Ovary (tissue), 9 donors: ENCODE data around the gene MEGF10. TPM values are rescaled to one million over a fixed set of nuclear protein-coding genes. Genes with fewer than 3 reads are reported as not detected.
"Not testable (repeated sequence)": the region's sequence is repeated elsewhere in the genome, so short reads cannot be mapped to it uniquely, and the experiment has no call there.

ENCODE experiments used
- DNase-seq, 5 donors: peaks; one replicate each; pipeline ENCODE4 v3.0.0-alpha.2; 2019 to 2020
- H3K27ac ChIP-seq, 2 donors: fragments of 200-600 bp; one replicate each; pipeline versions ENCODE4 v1.5.1 to v1.8.0; 2019 to 2022
- H3K27me3 ChIP-seq: fragments of 200-600 bp; one replicate; pipeline ENCODE4 v1.8.0; 2022
- H3K36me3 ChIP-seq: fragments of 200-600 bp; sonication (generic); one replicate; pipeline ENCODE4 v1.5.1; 2019
- H3K4me1 ChIP-seq: one replicate; pipeline ENCODE4 v1.8.1; 2013; ENCODE audit warnings: mild to moderate bottlenecking, moderate library complexity; ENCODE audit not compliant: insufficient read depth
- H3K4me3 ChIP-seq: fragments of 200-600 bp; sonication (generic); one replicate; pipeline ENCODE4 v1.5.1; 2017
- H3K9me3 ChIP-seq, 2 donors: fragments of 200-600 bp in 1 of 2; sonication (generic) in 1 of 2; one replicate each; pipeline versions ENCODE4 v1.5.1 to v1.8.1; 2013 to 2019; ENCODE audit warnings: mild to moderate bottlenecking in 1 of 2, moderate library complexity in 1 of 2
- CTCF ChIP-seq, 3 donors: fragments of 450-650 bp in 2 of 3; fragments of 200-600 bp in 1 of 3; IDR thresholded peaks; one replicate each; pipeline versions ENCODE4 v1.5.1 to v1.8.0; 2016 to 2022; ENCODE audit warnings: antibody characterized with exemption in 3 of 3, mild to moderate bottlenecking in 1 of 3
- EP300 ChIP-seq: sonication (generic); formaldehyde crosslinking; IDR thresholded peaks from one replicate; pipeline ENCODE4 v1.6.1; 2017; ENCODE audit warnings: antibody characterized with exemption
- POLR2A ChIP-seq: fragments of 450-650 bp; IDR thresholded peaks from one replicate; pipeline ENCODE4 v1.6.1; 2017; ENCODE audit warnings: antibody characterized with exemption, mild to moderate bottlenecking, moderate library complexity
- WGBS, 3 donors: extraction: QIAGEN DNeasy Blood & Tissue Kit in 1 of 3; methylation state at CpG; one replicate each; pipeline versions ENCODE4 v1.1.5 to v1.1.7; 2013 to 2017; 5-methylcytosine and 5-hydroxymethylcytosine counted together
- intact Hi-C, 4 donors: fragments of 100-400 bp; cut with DNase I; formaldehyde crosslinking; loops; one replicate each; pipeline versions ENCODE4 v1.11.0 to v1.15.1; 2022 to 2023
- polyA plus RNA-seq, 2 donors: library from polyadenylated mRNA; stranded (reverse); fragments of 200-250 nt in 1 of 2; fragments of 350-450 nt in 1 of 2; fragmentation: Illumina TruSeq in 1 of 2; extraction: RNeasy Lipid Tissue Mini Kit (QIAGEN cat#74804) in 1 of 2; gene quantifications; one replicate each; pipeline ENCODE4 v1.2.3, GENCODE V29; 2013 to 2014
- total RNA-seq, 7 donors: library from RNA; depleted of rRNA in 2 of 7; stranded (reverse); fragments of >200 nt in 2 of 7; fragmentation: NEBNext Ultra II Directional in 3 of 7; extraction: Animal tissue kit (Norgen Biotek cat#: 25700) in 3 of 7; gene quantifications; one replicate each; pipeline versions ENCODE4 v1.1.0 to v1.2.4, GENCODE V29; 2016 to 2023
- donor health status: DM: no; HTN: no; CAD: no; lungs with moderate emphysema.
- donor health status: DM: no; HTN: no; CAD: no.
- donor health status: Bipolar disorder and iron deficiency.
- donor health status: DM: yes; HTN: yes; CAD: no.
- donor health status: DM: no; HTN: no; CAD: no.
- donor health status: DM: yes; HTN: yes; CAD: no.

The MEGF10 gene
- total and polyA plus RNA-seq, 9 donors = 0.10 to 1.2 (median 0.51) TPM; not detected in 1

- Histone ChIP-seq H3K36me3 (no peaks in the 10 kb centered on the region), H3K27ac (no peak overlapping the region), H3K4me1 (no peaks in the 10 kb centered on the region), H3K9me3 (no peaks in the 10 kb centered on the region), H3K4me3 (no peak overlapping the region), H3K27me3 (no peaks in the 10 kb centered on the region)
- intact Hi-C loops = no loop called here
- 87 to 91% (median 90%) methylated on average over 6 of the region's 6 CpGs for WGBS, 3 donors
- DNase-seq = no peak
- TF ChIP-seq POLR2A = no peak
Measured at GRCh38 chr5:127307868-127308267, 17.3 kb downstream of the MEGF10 start.

- H3K27me3 ChIP-seq, intact Hi-C loops, H3K9me3 ChIP-seq, H3K36me3 ChIP-seq, H3K27ac ChIP-seq, H3K4me1 ChIP-seq, H3K4me3 ChIP-seq, DNase-seq: not testable (repeated sequence)
- WGBS, 3 donors = 90 to 93% (median 92%) methylated on average over 5 to 7 of the region's 7 CpGs
Measured at GRCh38 chr5:127308325-127308724, 17.7 kb downstream of the MEGF10 start.

- DNase-seq = no peak
- Histone ChIP-seq H3K27ac (no peak overlapping the region), H3K4me1 (no peaks in the 10 kb centered on the region), H3K9me3 (no peaks in the 10 kb centered on the region), H3K27me3 (no peaks in the 10 kb centered on the region), H3K4me3 (no peak overlapping the region), H3K36me3 (no peaks in the 10 kb centered on the region)
- 76 to 91% (median 82%) methylated on average over 3 of the region's 3 CpGs for WGBS, 3 donors
- no peak for TF ChIP-seq POLR2A
- TF ChIP-seq EP300 = no peak
- no peak for TF ChIP-seq CTCF (IDR thresholded peaks at IDR 0.05)
- intact Hi-C loops = no loop called here
Measured at GRCh38 chr5:127308945-127309344, 18.3 kb downstream of the MEGF10 start.

- H3K27ac ChIP-seq = no peak overlapping the region
- H3K4me1 ChIP-seq = no peaks in the 10 kb centered on the region
- intact Hi-C loops = no loop called here
- 44 to 57% (median 56%) methylated on average over 2 of the region's 2 CpGs for WGBS, 3 donors
- no peaks in the 10 kb centered on the region for H3K36me3 ChIP-seq
- TF ChIP-seq EP300 = no peak
- no peak for TF ChIP-seq CTCF (IDR thresholded peaks at IDR 0.05)
- no peak for TF ChIP-seq POLR2A
- H3K9me3 ChIP-seq = no peaks in the 10 kb centered on the region
- no peaks in the 10 kb centered on the region for H3K27me3 ChIP-seq
- no peak for DNase-seq
- H3K4me3 ChIP-seq = no peak overlapping the region
Measured at GRCh38 chr5:127311349-127311748, 20.8 kb downstream of the MEGF10 start.

GRCh38 chr5:127311781-127312525, 21.4 kb downstream of the MEGF10 start:
- no peaks in the 10 kb centered on the region for H3K27me3 ChIP-seq

More at GRCh38 chr5:127311781-127312525, 21.4 kb downstream of the MEGF10 start:
- WGBS, 3 donors = 64 to 75% (median 66%) methylated on average over 10 of the region's 10 CpGs
- Histone ChIP-seq H3K4me1 (no peaks in the 10 kb centered on the region), H3K9me3 (no peaks in the 10 kb centered on the region), H3K36me3 (no peaks in the 10 kb centered on the region), H3K4me3 (no peak overlapping the region), H3K27ac (no peak overlapping the region)
- TF ChIP-seq POLR2A (no peak), EP300 (no peak), CTCF (IDR thresholded peaks at IDR 0.05) (no peak)
- intact Hi-C loops = no loop called here
- DNase-seq = no peak
